Activated CD4-positive, alpha-beta T cell treated with anti-CD3 and anti-CD28 coated beads, Interleukin-2, amount 10 ng/mL, durations not matched to agents 7 days and 5 days (primary cell): ENCODE measurements around the gene SP6. TPM values are rescaled to one million over a fixed set of nuclear protein-coding genes. Genes with fewer than 3 reads are reported as not detected.
A peak's percentile ranks its signal among the peaks of the same experiment; 100 is the strongest.

Source experiments
- CTCF ChIA-PET: fragments of 350-600 bp; sonication (Branson Sonifier 250); formaldehyde crosslinking; loops from one replicate; lab custom pipeline; 2021; ENCODE audit warnings: antibody characterized with exemption; lab: Charles Lee
- POLR2A ChIA-PET: fragments of 350-600 bp; sonication (Branson Sonifier 250); formaldehyde crosslinking; loops from one replicate; lab custom pipeline; 2021; ENCODE audit warnings: antibody characterized with exemption; lab: Charles Lee
- DNase-seq: peaks from one replicate; pipeline ENCODE4 v3.0.0-alpha.2; 2020
- H3K27ac Mint-ChIP-seq: one replicate; pipeline ENCODE4 v1.8.0; 2021; ENCODE audit warnings: mild to moderate bottlenecking, moderate library complexity, mixed read lengths
- H3K27me3 Mint-ChIP-seq: one replicate; pipeline ENCODE4 v1.8.0; 2021; ENCODE audit warnings: mixed read lengths
- H3K36me3 Mint-ChIP-seq: one replicate; pipeline ENCODE4 v1.8.0; 2021; ENCODE audit warnings: low read depth, mixed read lengths
- H3K4me1 Mint-ChIP-seq: one replicate; pipeline ENCODE4 v1.8.0; 2021; ENCODE audit warnings: mixed read lengths
- H3K4me3 Mint-ChIP-seq: one replicate; pipeline ENCODE4 v1.8.0; 2021; ENCODE audit warnings: mild to moderate bottlenecking, moderate library complexity, mixed read lengths
- H3K9me3 Mint-ChIP-seq: one replicate; pipeline ENCODE4 v1.8.0; 2021; ENCODE audit warnings: mixed read lengths
- total RNA-seq, 2 experiments: library from RNA; stranded (reverse); gene quantifications; one replicate each; pipeline ENCODE4 v1.2.3, GENCODE V29; 2021

The SP6 gene
- total RNA-seq, 2 experiments from 2014 or later = not detected

- Mint-ChIP-seq H3K4me1 (no peaks in the 10 kb centered on the region), H3K27ac (no peak overlapping the region), H3K36me3 (peaks cover 3% of the 10 kb centered on the region), H3K27me3 (no peaks in the 10 kb centered on the region), H3K9me3 (no peaks in the 10 kb centered on the region), H3K4me3 (no peak overlapping the region)
- ChIA-PET POLR2A (no interaction called here), CTCF (no interaction called here)
- no peak for DNase-seq
Observed at GRCh38 chr17:47803201-47803600, 47.8 kb downstream of the SP6 start.

GRCh38 chr17:47802341-47803022 is 48.5 kb downstream of the SP6 start:
- H3K36me3 Mint-ChIP-seq = peaks cover 1% of the 10 kb centered on the region
- H3K27me3 Mint-ChIP-seq = no peaks in the 10 kb centered on the region
- no peaks in the 10 kb centered on the region for H3K9me3 Mint-ChIP-seq
- no peak overlapping the region for H3K27ac Mint-ChIP-seq
- peak; percentile 73 for DNase-seq
- POLR2A ChIA-PET = no interaction called here
- CTCF ChIA-PET = interaction anchor here (0.8 kb wide), 1 partner anchor 12 kb away, joined by 3 read pairs; no protein-coding TSS in a partner anchor
- no peaks in the 10 kb centered on the region for H3K4me1 Mint-ChIP-seq
- H3K4me3 Mint-ChIP-seq = no peak overlapping the region

GRCh38 chr17:47801906-47802305 is 49.1 kb downstream of the SP6 start:
- ChIA-PET CTCF (interaction anchor here (0.8 kb wide), 1 partner anchor 13 kb away, joined by 3 read pairs; no protein-coding TSS in a partner anchor), POLR2A (no interaction called here)
- no peak for DNase-seq
- Mint-ChIP-seq H3K4me1 (no peaks in the 10 kb centered on the region), H3K9me3 (no peaks in the 10 kb centered on the region), H3K4me3 (no peak overlapping the region), H3K27ac (no peak overlapping the region), H3K27me3 (peaks cover 1% of the 10 kb centered on the region), H3K36me3 (no peaks in the 10 kb centered on the region)

GRCh38 chr17:47801176-47801765 is 49.7 kb downstream of the SP6 start:
- CTCF ChIA-PET = no interaction called here
- Mint-ChIP-seq H3K4me1 (no peaks in the 10 kb centered on the region), H3K9me3 (no peaks in the 10 kb centered on the region), H3K36me3 (no peaks in the 10 kb centered on the region), H3K4me3 (no peak overlapping the region), H3K27me3 (peaks cover 1% of the 10 kb centered on the region), H3K27ac (no peak overlapping the region)
- POLR2A ChIA-PET = no interaction called here
- DNase-seq = no peak

GRCh38 chr17:47800686-47801085 is 50.3 kb downstream of the SP6 start:
- DNase-seq = no peak
- Mint-ChIP-seq H3K4me3 (no peak overlapping the region), H3K27ac (no peak overlapping the region), H3K9me3 (no peaks in the 10 kb centered on the region), H3K36me3 (no peaks in the 10 kb centered on the region), H3K4me1 (no peaks in the 10 kb centered on the region), H3K27me3 (peaks cover 1% of the 10 kb centered on the region)
- ChIA-PET CTCF (no interaction called here), POLR2A (no interaction called here)

GRCh38 chr17:47797797-47798196 is 53.2 kb downstream of the SP6 start:
- POLR2A ChIA-PET = no interaction called here
- Mint-ChIP-seq H3K9me3 (no peaks in the 10 kb centered on the region), H3K27ac (no peak overlapping the region), H3K4me3 (no peak overlapping the region), H3K27me3 (peaks cover 26% of the 10 kb centered on the region), H3K4me1 (no peaks in the 10 kb centered on the region), H3K36me3 (no peaks in the 10 kb centered on the region)
- no peak for DNase-seq
- CTCF ChIA-PET = interaction anchor here (1.1 kb wide), 1 partner anchor 100 kb away, joined by 3 read pairs; no protein-coding TSS in a partner anchor

Other genes starting within 250 kb of the SP6 start
- 100 to 1,000 TPM; 409 to 427 TPM for gene KPNB1, start 201.2 kb downstream of the SP6 start, total RNA-seq
- gene TBKBP1, start 157.0 kb downstream of the SP6 start, total RNA-seq = 1 to 10 TPM; 2.5 to 3.0 TPM
- gene TBX21, start 117.9 kb downstream of the SP6 start, total RNA-seq = 10 to 100 TPM; 13.8 to 16.0 TPM
- 10 to 100 TPM; 40.8 to 43.8 TPM for gene OSBPL7, start 29.4 kb downstream of the SP6 start, total RNA-seq
- gene MRPL10, start 19.6 kb downstream of the SP6 start, total RNA-seq = 10 to 100 TPM; 46.9 to 51.9 TPM
- 1 to 10 TPM in 1 of 2 experiments, under 1 TPM in 1; 0.79 to 1.4 TPM for gene LRRC46, start 19.5 kb downstream of the SP6 start, total RNA-seq
- 10 to 100 TPM; 26.8 to 33.2 TPM for gene SCRN2, start 9.9 kb downstream of the SP6 start, total RNA-seq
- gene SP2, start 45.1 kb upstream of the SP6 start, total RNA-seq = 10 to 100 TPM; 27.6 to 33.8 TPM
- gene PNPO, start 90.4 kb upstream of the SP6 start, total RNA-seq = 10 to 100 TPM; 30.9 to 36.5 TPM
- not detected for gene PRR15L, start 106.7 kb upstream of the SP6 start, total RNA-seq
- gene CDK5RAP3, start 120.0 kb upstream of the SP6 start, total RNA-seq = 100 to 1,000 TPM; 212 to 213 TPM
- gene COPZ2, start 186.6 kb upstream of the SP6 start, total RNA-seq = 1 to 10 TPM; 3.4 to 4.0 TPM
- gene NFE2L1, start 197.2 kb upstream of the SP6 start, total RNA-seq = 10 to 100 TPM; 53.2 to 65.9 TPM